A673 (cell line): ENCODE measurements around the gene GALNT18. TPM values are rescaled to one million over a fixed set of nuclear protein-coding genes. Genes with fewer than 3 reads are reported as not detected.

Experiments
- BruUV-seq: library from RNA; stranded (reverse); fragments of 400-500 nt; replicated peaks from 2 replicates; lab custom pipeline; 2021; lab: Mats Ljungman, UMichigan
- CTCF ChIA-PET: fragments of 300-600 bp; sonication (Branson Sonifier 250); formaldehyde crosslinking; loops from one replicate; lab custom pipeline; 2022; ENCODE audit warnings: antibody characterized with exemption; lab: Charles Lee
- POLR2A ChIA-PET: fragments of 300-600 bp; sonication (Branson Sonifier 250); formaldehyde crosslinking; loops from one replicate; lab custom pipeline; 2022; ENCODE audit warnings: antibody characterized with exemption; ENCODE audit not compliant: low non-redundant PET; lab: Charles Lee
- DNase-seq: peaks from one replicate; pipeline ENCODE4 v3.0.0-alpha.2; 2015; ENCODE audit warnings: low spot score
- H3K27ac ChIP-seq: fragments of 200-600 bp; sonication (generic); 2 replicates; pipeline ENCODE4 v1.5.1; 2016; ENCODE audit warnings: mixed run types, low read depth, mild to moderate bottlenecking, mixed read lengths, antibody characterized with exemption, low read length; ENCODE audit not compliant: poor library complexity, severe bottlenecking
- H3K27me3 ChIP-seq: fragments of 200-600 bp; sonication (generic); replicated peaks from 2 replicates; pipeline ENCODE4 v1.6.1; 2017; ENCODE audit warnings: mixed run types, low read depth, mild to moderate bottlenecking, mixed read lengths, antibody characterized with exemption, low read length; ENCODE audit not compliant: insufficient read depth, poor library complexity
- H3K36me3 ChIP-seq: fragments of 200-600 bp; sonication (generic); 2 replicates; pipeline ENCODE4 v1.6.1; 2016; ENCODE audit warnings: mixed run types, mild to moderate bottlenecking, mixed read lengths, antibody characterized with exemption, low read length; ENCODE audit not compliant: insufficient read depth, poor library complexity, severe bottlenecking
- H3K4me1 ChIP-seq: fragments of 200-600 bp; sonication (generic); 2 replicates; pipeline ENCODE4 v1.6.1; 2017; ENCODE audit warnings: mixed run types, mild to moderate bottlenecking, mixed read lengths, antibody characterized with exemption, low read length; ENCODE audit not compliant: insufficient read depth, poor library complexity, severe bottlenecking
- H3K4me3 ChIP-seq: fragments of 200-600 bp; sonication (generic); 2 replicates; pipeline ENCODE4 v1.5.1; 2016; ENCODE audit warnings: low read depth, mixed run types, mild to moderate bottlenecking, mixed read lengths, low read length; ENCODE audit not compliant: poor library complexity, severe bottlenecking
- H3K9me3 ChIP-seq: fragments of 200-600 bp; sonication (generic); 2 replicates; pipeline ENCODE4 v1.6.1; 2016; ENCODE audit warnings: mixed run types, low read depth, mild to moderate bottlenecking, mixed read lengths, antibody characterized with exemption, low read length; ENCODE audit not compliant: poor library complexity, severe bottlenecking
- EZH2 ChIP-seq: fragments of 200-600 bp; sonication (generic); IDR thresholded peaks from 2 replicates; pipeline ENCODE4 v1.6.1; 2017; ENCODE audit warnings: borderline replicate concordance, low read depth, mild to moderate bottlenecking, mixed read lengths, antibody characterized with exemption, low read length; ENCODE audit not compliant: poor library complexity, severe bottlenecking
- intact Hi-C: fragments of 100-400 bp; cut with micrococcal nuclease; formaldehyde crosslinking; loops from one replicate; pipeline ENCODE4 v1.10.0; 2022; ENCODE audit not compliant: unreplicated experiment
- total RNA-seq: library from RNA; stranded (reverse); gene quantifications from 2 replicates; pipeline ENCODE4 v1.2.3, GENCODE V29; 2021
- TF ChIP-seq, protein P1 (sequence below): fragments of 300-800, 200-600 bp; sonication (generic); conservative IDR thresholded peaks from 2 replicates; pipeline ENCODE4 v1.5.1; 2017; ENCODE audit warnings: low read depth, mild to moderate bottlenecking, antibody characterized with exemption, low read length, moderate library complexity, mixed read lengths

The GALNT18 gene
- total RNA-seq, 1 experiment from 2014 or later = 0.37 TPM

DNA sequence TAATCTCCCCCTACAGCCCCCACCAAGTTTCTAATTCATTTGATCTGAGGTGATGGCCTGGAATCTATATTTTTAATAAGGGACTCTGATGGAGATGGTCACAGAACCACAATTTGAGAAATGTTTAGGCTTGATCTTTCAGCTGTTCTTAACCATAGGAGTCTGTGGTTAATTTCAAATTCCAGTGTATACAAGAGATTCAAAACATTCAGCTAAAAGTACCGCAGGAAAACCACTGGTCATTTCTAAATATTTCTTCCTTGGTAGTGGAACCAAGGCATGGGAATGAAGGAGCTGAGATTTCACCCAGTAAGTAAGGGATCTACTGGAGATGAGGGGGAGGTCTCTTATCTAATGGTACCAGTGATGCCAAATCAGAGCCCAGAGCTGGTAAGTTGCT is 18.3 kb upstream of the GALNT18 start:
- intact Hi-C loops = no loop called here
- DNase-seq = no peak
- POLR2A ChIA-PET = no interaction called here
- CTCF ChIA-PET = no interaction called here
- Histone ChIP-seq H3K27ac (no peak overlapping the region), H3K9me3 (no peaks in the 10 kb centered on the region), H3K4me3 (no peak overlapping the region), H3K27me3 (peaks cover 2% of the 10 kb centered on the region), H3K4me1 (no peaks in the 10 kb centered on the region), H3K36me3 (no peaks in the 10 kb centered on the region)
- BruUV-seq = no TSS peak
- TF ChIP-seq EZH2 = no peak
- TF ChIP-seq, protein P1, sequence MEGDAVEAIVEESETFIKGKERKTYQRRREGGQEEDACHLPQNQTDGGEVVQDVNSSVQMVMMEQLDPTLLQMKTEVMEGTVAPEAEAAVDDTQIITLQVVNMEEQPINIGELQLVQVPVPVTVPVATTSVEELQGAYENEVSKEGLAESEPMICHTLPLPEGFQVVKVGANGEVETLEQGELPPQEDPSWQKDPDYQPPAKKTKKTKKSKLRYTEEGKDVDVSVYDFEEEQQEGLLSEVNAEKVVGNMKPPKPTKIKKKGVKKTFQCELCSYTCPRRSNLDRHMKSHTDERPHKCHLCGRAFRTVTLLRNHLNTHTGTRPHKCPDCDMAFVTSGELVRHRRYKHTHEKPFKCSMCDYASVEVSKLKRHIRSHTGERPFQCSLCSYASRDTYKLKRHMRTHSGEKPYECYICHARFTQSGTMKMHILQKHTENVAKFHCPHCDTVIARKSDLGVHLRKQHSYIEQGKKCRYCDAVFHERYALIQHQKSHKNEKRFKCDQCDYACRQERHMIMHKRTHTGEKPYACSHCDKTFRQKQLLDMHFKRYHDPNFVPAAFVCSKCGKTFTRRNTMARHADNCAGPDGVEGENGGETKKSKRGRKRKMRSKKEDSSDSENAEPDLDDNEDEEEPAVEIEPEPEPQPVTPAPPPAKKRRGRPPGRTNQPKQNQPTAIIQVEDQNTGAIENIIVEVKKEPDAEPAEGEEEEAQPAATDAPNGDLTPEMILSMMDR = no peak

DNA sequence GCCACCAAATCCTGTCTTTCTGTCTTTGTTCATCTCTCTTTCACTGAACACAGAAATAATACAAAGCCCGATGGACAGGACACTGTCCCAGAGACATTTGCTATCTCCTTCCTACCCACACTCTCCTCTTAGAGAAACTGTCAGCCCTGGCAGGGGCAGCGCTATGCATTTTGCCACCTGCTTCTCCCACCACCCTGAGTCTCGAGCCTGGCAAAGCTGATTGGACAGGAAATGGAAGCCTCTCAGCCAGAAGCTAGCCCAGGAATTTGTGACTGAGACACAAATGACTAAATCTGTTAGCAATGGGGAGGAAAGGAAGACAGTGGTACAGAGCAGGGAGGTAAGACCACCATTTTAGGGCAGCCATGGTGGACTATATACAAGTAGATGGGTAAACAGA is 14.9 kb upstream of the GALNT18 start:
- Histone ChIP-seq H3K4me1 (no peaks in the 10 kb centered on the region), H3K4me3 (no peak overlapping the region), H3K9me3 (no peaks in the 10 kb centered on the region), H3K27ac (no peak overlapping the region), H3K27me3 (peaks cover 2% of the 10 kb centered on the region), H3K36me3 (no peaks in the 10 kb centered on the region)
- no peak for TF ChIP-seq EZH2
- TF ChIP-seq, protein P1 = no peak
- DNase-seq = no peak
- CTCF ChIA-PET = no interaction called here
- POLR2A ChIA-PET = no interaction called here
- intact Hi-C loops = no loop called here
- no TSS peak for BruUV-seq

DNA sequence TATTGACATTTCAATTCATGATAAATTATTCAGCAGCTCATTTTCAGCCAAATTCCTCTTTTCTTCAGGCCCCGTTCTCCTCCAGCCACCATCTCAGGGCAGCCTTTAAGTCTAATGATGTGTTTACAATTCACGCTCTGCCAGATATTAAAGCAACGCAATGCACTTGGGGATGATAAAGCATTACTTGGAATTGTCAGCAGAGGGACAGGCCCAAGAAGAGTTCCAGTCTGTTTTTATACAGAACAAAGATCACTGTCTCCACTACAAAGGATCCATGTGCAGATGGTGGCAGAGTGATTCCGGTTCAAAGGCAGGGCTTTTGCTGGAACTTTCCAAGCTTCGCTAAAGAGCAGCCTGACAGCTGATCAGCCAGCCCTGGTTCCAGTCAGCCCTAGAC is 13.6 kb upstream of the GALNT18 start:
- CTCF ChIA-PET = no interaction called here
- no peak overlapping the region for H3K4me3 ChIP-seq
- no peak overlapping the region for H3K27ac ChIP-seq
- no TSS peak for BruUV-seq
- POLR2A ChIA-PET = interaction anchor here (0.6 kb wide), 1 partner anchor 607 kb away, joined by 7 read pairs; no protein-coding TSS in a partner anchor
- H3K36me3 ChIP-seq = no peaks in the 10 kb centered on the region
- intact Hi-C loops = no loop called here
- no peak for DNase-seq
- no peaks in the 10 kb centered on the region for H3K4me1 ChIP-seq
- no peak for TF ChIP-seq EZH2
- TF ChIP-seq, protein P1 = no peak
- H3K27me3 ChIP-seq = peaks cover 2% of the 10 kb centered on the region
- no peaks in the 10 kb centered on the region for H3K9me3 ChIP-seq
